SU-DHL-6 (cell line): Measurements from ENCODE around the gene EXPH5.

Experiments used
- H2AFZ ChIP-seq: fragments of 200-600 bp; sonication (generic); 2 replicates; pipeline ENCODE4 v1.6.1; 2014; ENCODE audit warnings: low read depth, mild to moderate bottlenecking, moderate library complexity, mixed read lengths, antibody characterized with exemption, low read length; ENCODE audit not compliant: severe bottlenecking
- H3F3A ChIP-seq: fragments of 200-600 bp; shearing (Covaris generic); 2 replicates; pipeline ENCODE4 v1.6.0; 2016; ENCODE audit warnings: antibody characterized with exemption, mild to moderate bottlenecking; ENCODE audit not compliant: insufficient read depth
- H3K27ac ChIP-seq: fragments of 200-600 bp; sonication (generic); 2 replicates; pipeline ENCODE4 v1.5.1; 2016; ENCODE audit warnings: low read depth, mild to moderate bottlenecking, low read length, moderate library complexity, mixed read lengths
- H3K27me3 ChIP-seq: fragments of 200-600 bp; sonication (generic), shearing (Covaris generic); 2 replicates; pipeline ENCODE4 v1.6.0; 2014; ENCODE audit warnings: mild to moderate bottlenecking, low read length
- H3K36me3 ChIP-seq: fragments of 200-600 bp; sonication (generic); 2 replicates; pipeline ENCODE4 v1.6.1; 2014; ENCODE audit warnings: mild to moderate bottlenecking, low read length, mixed read lengths
- H3K4me2 ChIP-seq: fragments of 300-600, 200-600 bp; shearing (Covaris generic), sonication (generic); 2 replicates; pipeline ENCODE4 v1.6.0; 2014; ENCODE audit warnings: low read length, low read depth, mild to moderate bottlenecking; ENCODE audit not compliant: poor library complexity, severe bottlenecking
- H3K4me3 ChIP-seq: fragments of 200-600 bp; sonication (generic); 2 replicates; pipeline ENCODE4 v1.5.1; 2014; ENCODE audit warnings: antibody characterized with exemption, low read length, mild to moderate bottlenecking, mixed read lengths; ENCODE audit not compliant: insufficient read depth, poor library complexity, severe bottlenecking
- H3K79me2 ChIP-seq: fragments of 200-600 bp; sonication (generic); 2 replicates; pipeline ENCODE4 v1.6.1; 2014; ENCODE audit warnings: mild to moderate bottlenecking, low read length, moderate library complexity; ENCODE audit not compliant: insufficient read depth
- H3K9ac ChIP-seq: fragments of 200-600 bp; sonication (generic); 2 replicates; pipeline ENCODE4 v1.7.0; 2014; ENCODE audit warnings: mild to moderate bottlenecking, low read length
- H3K9me2 ChIP-seq: fragments of 200-600 bp; sonication (generic); replicated peaks from 2 replicates; pipeline ENCODE4 v1.6.1; 2014; ENCODE audit warnings: low read length; ENCODE audit not compliant: insufficient read depth
- H3K9me3 ChIP-seq: fragments of 200-600 bp; sonication (generic); 2 replicates; pipeline ENCODE4 v1.6.1; 2014; ENCODE audit warnings: low read length, mixed read lengths; ENCODE audit not compliant: insufficient read depth
- H4K20me1 ChIP-seq: fragments of 200-600 bp; sonication (generic); 2 replicates; pipeline ENCODE4 v1.6.1; 2014; ENCODE audit warnings: low read depth, mild to moderate bottlenecking, antibody characterized with exemption, low read length, moderate library complexity, mixed read lengths
- EZH2phosphoT487 ChIP-seq: fragments of 200-600 bp; sonication (generic), shearing (Covaris generic); conservative IDR thresholded peaks from 2 replicates; pipeline ENCODE4 v1.6.1; 2018; ENCODE audit warnings: mild to moderate bottlenecking, antibody characterized with exemption, low read length, moderate library complexity, mixed read lengths
- TF ChIP-seq, protein P1 (sequence below): fragments of 200-600 bp; sonication (generic); IDR thresholded peaks from one replicate; pipeline ENCODE4 v1.5.1; 2017; ENCODE audit warnings: antibody characterized with exemption, mild to moderate bottlenecking, low read length, moderate library complexity; ENCODE audit not compliant: insufficient read depth, poor library complexity, severe bottlenecking

Gene EXPH5

DNA sequence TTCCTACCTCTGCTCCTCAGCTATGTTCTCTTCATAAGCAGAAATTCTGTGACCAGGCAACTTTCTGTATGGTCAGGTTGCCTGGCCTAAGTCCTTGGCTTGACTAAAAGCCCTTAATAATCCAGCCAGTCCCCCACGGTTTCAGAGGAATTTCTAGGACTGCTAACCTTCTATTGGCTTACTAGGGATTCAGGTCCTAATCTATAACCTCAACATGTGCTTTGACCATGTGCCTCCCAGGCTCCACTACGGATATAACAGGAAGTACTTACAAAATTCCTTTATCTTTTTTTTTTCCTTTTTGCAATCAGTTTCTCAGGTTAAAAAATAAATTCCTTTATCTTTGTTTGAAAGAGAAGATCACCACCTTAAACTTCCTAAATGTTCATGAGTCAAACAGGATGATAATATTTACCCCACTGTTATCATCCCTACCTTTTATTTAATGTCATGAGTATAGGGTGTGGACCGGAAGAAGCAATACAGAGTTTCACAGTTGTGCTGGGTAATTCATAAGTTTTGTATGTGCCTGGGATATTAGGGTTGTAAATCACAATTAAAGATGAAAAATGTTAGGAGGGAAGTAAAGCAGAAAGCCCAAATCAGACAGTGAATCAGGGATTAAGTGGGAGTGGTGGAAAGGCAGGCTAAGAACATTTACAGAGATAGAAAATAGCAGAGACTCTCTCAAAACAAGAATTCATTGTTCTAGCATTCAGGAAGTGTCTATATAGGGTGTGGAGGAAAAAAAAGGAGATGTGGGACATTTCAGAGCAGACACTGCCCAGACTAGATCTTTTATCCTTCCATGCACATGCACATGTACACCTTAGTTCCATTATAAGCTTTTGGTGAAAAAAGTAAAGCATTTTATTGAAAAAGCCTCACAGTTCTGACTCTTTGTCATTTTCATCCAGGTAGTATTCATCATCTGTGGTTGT lies 84.6 kb downstream of the EXPH5 start:
- TF ChIP-seq, protein P1, sequence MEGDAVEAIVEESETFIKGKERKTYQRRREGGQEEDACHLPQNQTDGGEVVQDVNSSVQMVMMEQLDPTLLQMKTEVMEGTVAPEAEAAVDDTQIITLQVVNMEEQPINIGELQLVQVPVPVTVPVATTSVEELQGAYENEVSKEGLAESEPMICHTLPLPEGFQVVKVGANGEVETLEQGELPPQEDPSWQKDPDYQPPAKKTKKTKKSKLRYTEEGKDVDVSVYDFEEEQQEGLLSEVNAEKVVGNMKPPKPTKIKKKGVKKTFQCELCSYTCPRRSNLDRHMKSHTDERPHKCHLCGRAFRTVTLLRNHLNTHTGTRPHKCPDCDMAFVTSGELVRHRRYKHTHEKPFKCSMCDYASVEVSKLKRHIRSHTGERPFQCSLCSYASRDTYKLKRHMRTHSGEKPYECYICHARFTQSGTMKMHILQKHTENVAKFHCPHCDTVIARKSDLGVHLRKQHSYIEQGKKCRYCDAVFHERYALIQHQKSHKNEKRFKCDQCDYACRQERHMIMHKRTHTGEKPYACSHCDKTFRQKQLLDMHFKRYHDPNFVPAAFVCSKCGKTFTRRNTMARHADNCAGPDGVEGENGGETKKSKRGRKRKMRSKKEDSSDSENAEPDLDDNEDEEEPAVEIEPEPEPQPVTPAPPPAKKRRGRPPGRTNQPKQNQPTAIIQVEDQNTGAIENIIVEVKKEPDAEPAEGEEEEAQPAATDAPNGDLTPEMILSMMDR, result no peak
- no peak for TF ChIP-seq EZH2phosphoT487
- Histone ChIP-seq H3K9me2 (no peaks in the 10 kb centered on the region), H3K4me2 (no peak overlapping the region), H3K27ac (no peak overlapping the region), H3K27me3 (no peaks in the 10 kb centered on the region), H3F3A (no peaks in the 10 kb centered on the region), H3K36me3 (no peaks in the 10 kb centered on the region), H2AFZ (no peak overlapping the region), H3K79me2 (no peaks in the 10 kb centered on the region), H3K4me3 (no peak overlapping the region), H4K20me1 (no peaks in the 10 kb centered on the region), H3K9me3 (no peaks in the 10 kb centered on the region), H3K9ac (no peak overlapping the region)

DNA sequence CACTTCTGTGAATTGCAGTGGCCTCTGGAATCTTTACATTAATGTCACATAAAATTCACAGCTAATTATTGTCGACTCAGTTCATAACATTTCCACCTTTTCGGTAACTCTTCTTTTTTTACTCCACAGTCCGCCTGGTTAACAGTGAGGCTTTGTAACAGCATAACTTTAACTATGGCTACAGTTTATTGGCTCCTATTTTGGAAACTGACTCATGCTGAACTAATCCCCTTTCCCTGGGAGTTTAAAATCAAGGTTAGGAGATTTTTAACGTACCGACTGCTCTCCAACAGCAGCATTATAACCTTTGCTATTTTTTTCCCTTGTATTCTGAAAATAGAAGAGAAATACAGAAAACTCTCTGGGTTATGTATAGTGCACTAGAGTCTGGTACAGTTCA lies 92.2 kb downstream of the EXPH5 start:
- H3K9ac ChIP-seq, result no peak overlapping the region
- no peak overlapping the region for H3K4me2 ChIP-seq
- H3K27ac ChIP-seq, result no peak overlapping the region
- no peaks in the 10 kb centered on the region for H3F3A ChIP-seq
- H4K20me1 ChIP-seq, result no peaks in the 10 kb centered on the region
- H3K9me2 ChIP-seq, result no peaks in the 10 kb centered on the region
- no peaks in the 10 kb centered on the region for H3K36me3 ChIP-seq
- no peak overlapping the region for H3K4me3 ChIP-seq
- no peaks in the 10 kb centered on the region for H3K79me2 ChIP-seq
- TF ChIP-seq EZH2phosphoT487, result no peak
- TF ChIP-seq, protein P1, result no peak
- H2AFZ ChIP-seq, result no peak overlapping the region
- H3K9me3 ChIP-seq, result no peaks in the 10 kb centered on the region
- no peaks in the 10 kb centered on the region for H3K27me3 ChIP-seq

DNA sequence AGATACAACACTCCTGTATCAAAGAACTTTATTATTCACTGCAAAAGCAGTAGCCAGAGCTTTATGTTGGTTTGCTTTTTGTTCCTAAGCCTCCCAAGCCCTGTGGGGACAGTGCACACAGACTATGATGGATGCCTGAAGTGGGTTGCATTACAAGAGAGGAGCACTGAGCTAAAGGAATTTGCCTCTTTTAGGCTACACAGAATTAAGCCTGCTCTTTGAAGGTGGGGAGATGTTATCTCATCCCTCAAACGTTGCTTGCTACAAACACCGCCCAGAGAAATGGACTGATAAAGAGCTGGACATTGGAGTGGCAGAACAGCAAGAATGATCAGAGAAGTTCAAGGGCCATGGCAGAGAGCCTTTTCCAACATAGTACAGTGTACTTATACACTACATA lies 92.8 kb downstream of the EXPH5 start:
- no peak for TF ChIP-seq EZH2phosphoT487
- TF ChIP-seq, protein P1, result no peak
- H3K9me3 ChIP-seq, result no peaks in the 10 kb centered on the region
- H2AFZ ChIP-seq, result no peak overlapping the region
- H3K27me3 ChIP-seq, result no peaks in the 10 kb centered on the region
- H3K9ac ChIP-seq, result no peak overlapping the region
- no peaks in the 10 kb centered on the region for H3K36me3 ChIP-seq
- no peak overlapping the region for H3K4me2 ChIP-seq
- no peaks in the 10 kb centered on the region for H3K79me2 ChIP-seq
- no peak overlapping the region for H3K27ac ChIP-seq
- H3K4me3 ChIP-seq, result no peak overlapping the region
- no peaks in the 10 kb centered on the region for H3K9me2 ChIP-seq
- no peaks in the 10 kb centered on the region for H4K20me1 ChIP-seq
- H3F3A ChIP-seq, result no peaks in the 10 kb centered on the region
